H9 (cell line): ENCODE measurements around the gene TMEM39A. TPM values are rescaled to one million over a fixed set of nuclear protein-coding genes. Genes with fewer than 3 reads are reported as not detected.

ENCODE experiments used
- DNase-seq: peaks from one replicate; pipeline ENCODE4 v3.0.0-alpha.2; 2017
- H2AFZ ChIP-seq: one replicate; pipeline ENCODE4 v1.6.1; 2013; ENCODE audit warnings: mild to moderate bottlenecking, low read length, control low read depth, moderate library complexity
- H2AK5ac ChIP-seq: 2 replicates; pipeline ENCODE4 v1.6.1; 2013; ENCODE audit warnings: low read length, control low read depth, mixed read lengths; ENCODE audit not compliant: insufficient read length
- H2BK120ac ChIP-seq: one replicate; pipeline ENCODE4 v1.6.1; 2013; ENCODE audit warnings: low read depth, mild to moderate bottlenecking, low read length, control low read depth, inconsistent platforms; ENCODE audit not compliant: poor library complexity, severe bottlenecking
- H2BK12ac ChIP-seq: 2 replicates; pipeline ENCODE4 v1.6.1; 2013; ENCODE audit warnings: low read length, control low read depth, mixed read lengths, low read depth; ENCODE audit not compliant: insufficient read length
- H2BK15ac ChIP-seq: 2 replicates; pipeline ENCODE4 v1.6.1; 2013; ENCODE audit warnings: low read depth, low read length, control low read depth
- H2BK20ac ChIP-seq: one replicate; pipeline ENCODE4 v1.6.1; 2013; ENCODE audit warnings: low read depth, mild to moderate bottlenecking, low read length, control low read depth, inconsistent platforms; ENCODE audit not compliant: poor library complexity, severe bottlenecking
- H2BK5ac ChIP-seq: 2 replicates; pipeline ENCODE4 v1.6.1; 2013; ENCODE audit warnings: low read length, control low read depth, mixed read lengths; ENCODE audit not compliant: insufficient read length
- H3K14ac ChIP-seq: 2 replicates; pipeline ENCODE4 v1.6.1; 2013; ENCODE audit warnings: low read length, control low read depth; ENCODE audit not compliant: insufficient read depth
- H3K18ac ChIP-seq: 2 replicates; pipeline ENCODE4 v1.6.1; 2013; ENCODE audit warnings: low read depth, mild to moderate bottlenecking, mixed read lengths, low read length, control low read depth; ENCODE audit not compliant: insufficient read length
- H3K23ac ChIP-seq: 2 replicates; pipeline ENCODE4 v1.6.1; 2013; ENCODE audit warnings: low read length, control low read depth, mixed read lengths, low read depth; ENCODE audit not compliant: insufficient read length
- H3K23me2 ChIP-seq: 2 replicates; pipeline ENCODE4 v1.6.1; 2013; ENCODE audit warnings: low read depth, mild to moderate bottlenecking, mixed read lengths, low read length, control low read depth; ENCODE audit not compliant: insufficient read length, poor library complexity, severe bottlenecking
- H3K27ac ChIP-seq: 2 replicates; pipeline ENCODE4 v1.5.1; 2013; ENCODE audit warnings: low read length, control low read depth, mixed read lengths, low read depth; ENCODE audit not compliant: insufficient read length
- H3K27me3 ChIP-seq: 2 replicates; pipeline ENCODE4 v1.6.1; 2013; ENCODE audit warnings: low read length, control low read depth, inconsistent platforms; ENCODE audit not compliant: insufficient read depth
- H3K4ac ChIP-seq: 2 replicates; pipeline ENCODE4 v1.6.1; 2013; ENCODE audit warnings: low read depth, mild to moderate bottlenecking, control low read depth, inconsistent platforms, low read length, moderate library complexity
- H3K4me1 ChIP-seq: 2 replicates; pipeline ENCODE4 v1.6.1; 2013; ENCODE audit warnings: low read length, control low read depth, inconsistent platforms; ENCODE audit not compliant: insufficient read depth
- H3K4me2 ChIP-seq: 2 replicates; pipeline ENCODE4 v1.6.1; 2013; ENCODE audit warnings: low read length, control low read depth, mixed read lengths; ENCODE audit not compliant: insufficient read length, insufficient read depth
- H3K56ac ChIP-seq: 2 replicates; pipeline ENCODE4 v1.6.1; 2013; ENCODE audit warnings: low read depth, mild to moderate bottlenecking, mixed read lengths, low read length, control low read depth; ENCODE audit not compliant: insufficient read length
- H3K79me1 ChIP-seq: 2 replicates; pipeline ENCODE4 v1.6.1; 2013; ENCODE audit warnings: low read depth, mild to moderate bottlenecking, moderate library complexity, low read length, control low read depth, inconsistent platforms; ENCODE audit not compliant: insufficient read depth, poor library complexity, severe bottlenecking
- H3K79me2 ChIP-seq: 2 replicates; pipeline ENCODE4 v1.6.1; 2013; ENCODE audit warnings: low read length, control low read depth, inconsistent platforms; ENCODE audit not compliant: insufficient read depth
- H3K9ac ChIP-seq: 2 replicates; pipeline ENCODE4 v1.6.1; 2013; ENCODE audit warnings: low read length, control low read depth, mixed read lengths; ENCODE audit not compliant: insufficient read length; ENCODE audit errors: extremely low read depth
- H3K9me3 ChIP-seq: one replicate; pipeline ENCODE4 v1.6.1; 2013; ENCODE audit warnings: low read depth, low read length, inconsistent platforms; ENCODE audit not compliant: control insufficient read depth
- H3T11ph ChIP-seq: one replicate; pipeline ENCODE4 v1.6.1; 2013; ENCODE audit warnings: mild to moderate bottlenecking, low read length, control low read depth, inconsistent platforms
- H4K20me1 ChIP-seq: one replicate; pipeline ENCODE4 v1.6.1; 2013; ENCODE audit not compliant: control insufficient read depth, insufficient read length, insufficient read depth
- H4K5ac ChIP-seq: 2 replicates; pipeline ENCODE4 v1.6.1; 2013; ENCODE audit warnings: low read depth, mild to moderate bottlenecking, mixed read lengths, low read length, control low read depth; ENCODE audit not compliant: insufficient read length
- H4K8ac ChIP-seq: replicated peaks from 2 replicates; pipeline ENCODE4 v1.6.1; 2013; ENCODE audit warnings: low read length, control low read depth, mixed read lengths, low read depth; ENCODE audit not compliant: insufficient read length
- H4K91ac ChIP-seq: 2 replicates; pipeline ENCODE4 v1.6.1; 2013; ENCODE audit warnings: low read depth, mild to moderate bottlenecking, moderate library complexity, mixed read lengths, low read length, control low read depth; ENCODE audit not compliant: insufficient read length
- H3K27ac Mint-ChIP-seq, 3 experiments: 2 replicates in 2 of 3; 3 replicates in 1 of 3; pipeline ENCODE4 v1.8.0; 2020 to 2021; ENCODE audit warnings: mixed read lengths in 3 of 3, mild to moderate bottlenecking in 1 of 3, moderate library complexity in 1 of 3
- H3K27me3 Mint-ChIP-seq: 2 replicates; pipeline ENCODE4 v1.8.0; 2021; ENCODE audit warnings: low read depth, mild to moderate bottlenecking, moderate library complexity, mixed read lengths
- H3K36me3 Mint-ChIP-seq, 3 experiments: 2 replicates in 2 of 3; 3 replicates in 1 of 3; pipeline ENCODE4 v1.8.0; 2020 to 2021; ENCODE audit warnings: low read depth in 3 of 3, mixed read lengths in 3 of 3; ENCODE audit not compliant: insufficient read depth in 1 of 3
- H3K4me1 Mint-ChIP-seq, 2 experiments: 2 replicates each; pipeline ENCODE4 v1.8.0; 2020; ENCODE audit warnings: mixed read lengths in 2 of 2
- H3K4me3 Mint-ChIP-seq, 2 experiments: 2 replicates in 1 of 2; 3 replicates in 1 of 2; pipeline ENCODE4 v1.8.0; 2020 to 2021; ENCODE audit warnings: mild to moderate bottlenecking in 2 of 2, mixed read lengths in 2 of 2, moderate library complexity in 1 of 2
- H3K9me3 Mint-ChIP-seq, 2 experiments: 2 replicates in 1 of 2; 3 replicates in 1 of 2; pipeline ENCODE4 v1.8.0; 2020; ENCODE audit warnings: mild to moderate bottlenecking in 2 of 2, mixed read lengths in 2 of 2, moderate library complexity in 1 of 2
- WGBS: extraction: QIAGEN DNeasy Blood & Tissue Kit; methylation state at CpG from one replicate; pipeline ENCODE4 v1.1.7; 2013; ENCODE audit warnings: missing lambda C conversion rate, low lambda C conversion rate, mixed read lengths; ENCODE audit not compliant: insufficient read length; ENCODE audit errors: extremely low coverage; 5-methylcytosine and 5-hydroxymethylcytosine counted together
- total RNA-seq: library from RNA; stranded (reverse); gene quantifications from 2 replicates; pipeline ENCODE4 v1.2.1, GENCODE V29; 2021
- TF ChIP-seq, protein P1 (sequence below): fragments of 200-600 bp; sonication (generic); conservative IDR thresholded peaks from 3 replicates; pipeline ENCODE4 v1.8.0; 2021; ENCODE audit warnings: antibody characterized with exemption, mild to moderate bottlenecking

TMEM39A gene
- total RNA-seq, 1 experiment from 2014 or later: 45.0 TPM

DNA sequence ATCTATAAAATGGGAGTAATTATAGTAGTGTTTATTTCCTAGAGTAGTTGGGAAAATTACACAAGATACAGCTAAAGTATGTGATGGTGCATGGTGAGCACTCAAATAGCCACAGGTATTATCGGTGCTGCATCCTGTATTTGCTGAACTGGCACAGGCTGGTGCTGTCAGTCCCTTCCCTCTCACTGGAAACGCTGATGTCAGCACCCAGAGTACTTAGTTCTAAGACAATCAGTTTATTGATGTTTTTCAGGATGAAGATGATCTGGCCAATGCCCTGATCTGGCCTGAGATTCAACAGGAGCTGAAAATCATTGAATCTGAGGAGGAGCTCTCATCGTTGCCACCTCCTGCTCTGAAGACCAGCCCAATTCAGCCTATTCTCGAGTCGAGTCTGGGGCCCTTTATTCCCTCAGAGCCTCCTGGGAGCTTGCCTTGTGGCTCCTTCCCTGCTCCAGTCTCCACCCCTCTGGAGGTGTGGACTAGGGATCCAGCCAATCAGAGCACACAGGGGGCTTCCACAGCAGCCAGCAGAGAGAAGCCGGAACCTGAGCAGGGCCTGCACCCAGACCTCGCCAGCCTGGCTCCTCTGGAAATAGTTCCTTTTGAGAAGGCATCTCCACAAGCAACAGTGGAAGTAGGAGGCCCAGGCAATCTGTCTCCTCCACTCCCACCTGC, 49.7 kb downstream of the TMEM39A start:
- Histone ChIP-seq H3K27ac (no peak overlapping the region), H4K91ac (no peak overlapping the region), H2BK15ac (no peak overlapping the region), H3K23ac (no peak overlapping the region), H3K9me3 (no peaks in the 10 kb centered on the region), H3K79me1 (no peaks in the 10 kb centered on the region), H3K23me2 (no peaks in the 10 kb centered on the region), H4K5ac (no peak overlapping the region), H3K4me1 (no peaks in the 10 kb centered on the region), H4K8ac (no peak overlapping the region), H3T11ph (no peak overlapping the region), H2AFZ (no peak overlapping the region), H3K14ac (no peak overlapping the region), H4K20me1 (no peaks in the 10 kb centered on the region), H3K56ac (no peak overlapping the region), H3K4me2 (no peak overlapping the region), H3K18ac (no peak overlapping the region), H2BK120ac (no peak overlapping the region), H2BK5ac (no peak overlapping the region), H3K79me2 (no peaks in the 10 kb centered on the region), H2AK5ac (no peak overlapping the region), H2BK12ac (no peak overlapping the region), H3K27me3 (no peaks in the 10 kb centered on the region), H2BK20ac (no peak overlapping the region), H3K4ac (no peak overlapping the region), H3K9ac (no peak overlapping the region)
- no peak overlapping the region for H3K4me3 Mint-ChIP-seq
- TF ChIP-seq, protein P1, sequence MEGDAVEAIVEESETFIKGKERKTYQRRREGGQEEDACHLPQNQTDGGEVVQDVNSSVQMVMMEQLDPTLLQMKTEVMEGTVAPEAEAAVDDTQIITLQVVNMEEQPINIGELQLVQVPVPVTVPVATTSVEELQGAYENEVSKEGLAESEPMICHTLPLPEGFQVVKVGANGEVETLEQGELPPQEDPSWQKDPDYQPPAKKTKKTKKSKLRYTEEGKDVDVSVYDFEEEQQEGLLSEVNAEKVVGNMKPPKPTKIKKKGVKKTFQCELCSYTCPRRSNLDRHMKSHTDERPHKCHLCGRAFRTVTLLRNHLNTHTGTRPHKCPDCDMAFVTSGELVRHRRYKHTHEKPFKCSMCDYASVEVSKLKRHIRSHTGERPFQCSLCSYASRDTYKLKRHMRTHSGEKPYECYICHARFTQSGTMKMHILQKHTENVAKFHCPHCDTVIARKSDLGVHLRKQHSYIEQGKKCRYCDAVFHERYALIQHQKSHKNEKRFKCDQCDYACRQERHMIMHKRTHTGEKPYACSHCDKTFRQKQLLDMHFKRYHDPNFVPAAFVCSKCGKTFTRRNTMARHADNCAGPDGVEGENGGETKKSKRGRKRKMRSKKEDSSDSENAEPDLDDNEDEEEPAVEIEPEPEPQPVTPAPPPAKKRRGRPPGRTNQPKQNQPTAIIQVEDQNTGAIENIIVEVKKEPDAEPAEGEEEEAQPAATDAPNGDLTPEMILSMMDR: no peak
- H3K27me3 Mint-ChIP-seq: no peaks in the 10 kb centered on the region
- H3K9me3 Mint-ChIP-seq: no peaks in the 10 kb centered on the region
- peaks cover 0 to 3% of the 10 kb centered on the region in 2 experiments; a peak in 1 of 4 replicates for H3K4me1 Mint-ChIP-seq
- WGBS: no CpG with 5 or more reads among the region's 7 CpGs
- no peaks in the 10 kb centered on the region; a peak in 3 of 7 replicates for H3K36me3 Mint-ChIP-seq
- no peak overlapping the region; a peak in 1 of 7 replicates for H3K27ac Mint-ChIP-seq
- peak; percentile 73 for DNase-seq
